GM23338 (cell line): ENCODE measurements around the gene TMEM51. TPM values are rescaled to one million over a fixed set of nuclear protein-coding genes. Genes with fewer than 3 reads are reported as not detected.

ENCODE experiments used
- ATAC-seq: fragments of 200-7000 bp; cut with Tn5 transposase; 3 replicates; pipeline ENCODE4 v1.9.1; 2020
- DNase-seq: peaks from one replicate; pipeline ENCODE4 v3.0.0-alpha.2; 2015; ENCODE audit warnings: low spot score
- H2AFZ ChIP-seq: fragments of 200-600 bp; sonication (generic); 2 replicates; pipeline ENCODE4 v1.8.0; 2016; ENCODE audit warnings: antibody characterized with exemption, mild to moderate bottlenecking, moderate library complexity
- H3F3A ChIP-seq: fragments of 200-600 bp; sonication (generic); replicated peaks from 2 replicates; pipeline ENCODE4 v1.8.0; 2017; ENCODE audit warnings: antibody characterized with exemption, mixed run types, low read depth
- H3K27ac ChIP-seq: fragments of 200-600 bp; sonication (generic); 2 replicates; pipeline ENCODE4 v1.6.1; 2016; ENCODE audit warnings: low read depth
- H3K27me3 ChIP-seq: fragments of 200-600 bp; sonication (generic); 2 replicates; pipeline ENCODE4 v1.8.0; 2016; ENCODE audit warnings: mild to moderate bottlenecking, mixed run types, moderate library complexity; ENCODE audit not compliant: insufficient read depth
- H3K36me3 ChIP-seq: fragments of 200-600 bp; sonication (generic); 2 replicates; pipeline ENCODE4 v1.8.0; 2016; ENCODE audit warnings: mild to moderate bottlenecking; ENCODE audit not compliant: insufficient read depth
- H3K4me1 ChIP-seq: fragments of 200-600 bp; sonication (generic); 2 replicates; pipeline ENCODE4 v1.8.0; 2016; ENCODE audit warnings: mild to moderate bottlenecking, moderate library complexity; ENCODE audit not compliant: insufficient read depth
- H3K4me2 ChIP-seq: fragments of 200-600 bp; sonication (generic); 2 replicates; pipeline ENCODE4 v1.7.1; 2017; ENCODE audit warnings: mixed run types
- H3K4me3 ChIP-seq: fragments of 200-600 bp; sonication (generic); 2 replicates; pipeline ENCODE4 v1.6.1; 2016; ENCODE audit warnings: mixed run types
- H3K79me2 ChIP-seq: fragments of 200-600 bp; sonication (generic); replicated peaks from 2 replicates; pipeline ENCODE4 v1.8.0; 2017; ENCODE audit warnings: mild to moderate bottlenecking; ENCODE audit not compliant: insufficient read depth
- H3K9me2 ChIP-seq: fragments of 200-600 bp; sonication (generic); 2 replicates; pipeline ENCODE4 v1.8.0; 2017; ENCODE audit not compliant: insufficient read depth
- H4K20me1 ChIP-seq: fragments of 200-600 bp; sonication (generic); replicated peaks from 2 replicates; pipeline ENCODE4 v1.8.0; 2017; ENCODE audit warnings: mild to moderate bottlenecking; ENCODE audit not compliant: insufficient read depth
- H3K27ac Mint-ChIP-seq: 2 replicates; pipeline ENCODE4 v1.8.0; 2020; ENCODE audit warnings: inconsistent platforms, mild to moderate bottlenecking, moderate library complexity, mixed read lengths
- H3K27me3 Mint-ChIP-seq: 3 replicates; pipeline ENCODE4 v1.8.0; 2022; ENCODE audit warnings: low read depth, mild to moderate bottlenecking, moderate library complexity, mixed read lengths, inconsistent platforms; ENCODE audit not compliant: insufficient read depth, poor library complexity
- H3K36me3 Mint-ChIP-seq: 3 replicates; pipeline ENCODE4 v1.8.0; 2021; ENCODE audit warnings: low read depth, mild to moderate bottlenecking, inconsistent platforms, moderate library complexity, mixed read lengths
- H3K4me1 Mint-ChIP-seq: 3 replicates; pipeline ENCODE4 v1.8.0; 2020; ENCODE audit warnings: mild to moderate bottlenecking, inconsistent platforms, mixed read lengths
- H3K4me3 Mint-ChIP-seq: 3 replicates; pipeline ENCODE4 v1.8.0; 2021; ENCODE audit warnings: moderate library complexity, mild to moderate bottlenecking, inconsistent platforms, mixed read lengths
- H3K9me3 Mint-ChIP-seq: 3 replicates; pipeline ENCODE4 v1.8.0; 2020; ENCODE audit warnings: moderate library complexity, mild to moderate bottlenecking, inconsistent platforms, mixed read lengths
- EZH2phosphoT487 ChIP-seq: fragments of 200-600 bp; sonication (generic); IDR thresholded peaks from one replicate; pipeline ENCODE4 v1.8.1; 2018; ENCODE audit warnings: antibody characterized with exemption; ENCODE audit not compliant: unreplicated experiment
- JUNB ChIP-seq: IDR thresholded peaks from one replicate; pipeline ENCODE4 v1.6.1; 2016; ENCODE audit warnings: antibody characterized with exemption; ENCODE audit not compliant: unreplicated experiment
- NANOG ChIP-seq: IDR thresholded peaks from 2 replicates; pipeline ENCODE4 v1.6.1; 2016; ENCODE audit warnings: antibody characterized with exemption, borderline replicate concordance
- POLR2AphosphoS5 ChIP-seq: IDR thresholded peaks from 2 replicates; pipeline ENCODE4 v1.6.1; 2016; ENCODE audit warnings: antibody characterized with exemption, low read depth
- REST ChIP-seq: IDR thresholded peaks from one replicate; pipeline ENCODE4 v1.6.1; 2018; ENCODE audit warnings: antibody characterized with exemption; ENCODE audit not compliant: unreplicated experiment
- ZNF331 ChIP-seq: fragments of 250-450 bp; sonication (Bioruptor Pico); IDR thresholded peaks from 2 replicates; pipeline ENCODE4 v1.5.0; 2020; ENCODE audit warnings: low read depth, mild to moderate bottlenecking, moderate library complexity
- polyA plus RNA-seq: library from polyadenylated mRNA; unstranded; fragments of >200 nt; fragmentation: Nextera tagmentation; extraction: Ambion mirVana; gene quantifications from 2 replicates; pipeline ENCODE4 v1.2.1, GENCODE V29; 2016
- total RNA-seq: library from RNA; depleted of rRNA; stranded (reverse); fragments of >200 nt; shearing (Covaris generic); gene quantifications from 2 replicates; pipeline ENCODE4 v1.2.3, GENCODE V29; 2014
- TF ChIP-seq, protein P1 (sequence below): fragments of 250-450 bp; sonication (Bioruptor Pico); IDR thresholded peaks from 2 replicates; pipeline ENCODE4 v1.5.0; 2020; ENCODE audit warnings: mild to moderate bottlenecking, moderate library complexity
- TF ChIP-seq, protein P2 (sequence below): IDR thresholded peaks from 2 replicates; pipeline ENCODE4 v1.6.1; 2016; ENCODE audit warnings: antibody characterized with exemption

The TMEM51 gene
- total and polyA plus RNA-seq, 2 experiments from 2014 or later, result 4.0 to 5.2 TPM

DNA sequence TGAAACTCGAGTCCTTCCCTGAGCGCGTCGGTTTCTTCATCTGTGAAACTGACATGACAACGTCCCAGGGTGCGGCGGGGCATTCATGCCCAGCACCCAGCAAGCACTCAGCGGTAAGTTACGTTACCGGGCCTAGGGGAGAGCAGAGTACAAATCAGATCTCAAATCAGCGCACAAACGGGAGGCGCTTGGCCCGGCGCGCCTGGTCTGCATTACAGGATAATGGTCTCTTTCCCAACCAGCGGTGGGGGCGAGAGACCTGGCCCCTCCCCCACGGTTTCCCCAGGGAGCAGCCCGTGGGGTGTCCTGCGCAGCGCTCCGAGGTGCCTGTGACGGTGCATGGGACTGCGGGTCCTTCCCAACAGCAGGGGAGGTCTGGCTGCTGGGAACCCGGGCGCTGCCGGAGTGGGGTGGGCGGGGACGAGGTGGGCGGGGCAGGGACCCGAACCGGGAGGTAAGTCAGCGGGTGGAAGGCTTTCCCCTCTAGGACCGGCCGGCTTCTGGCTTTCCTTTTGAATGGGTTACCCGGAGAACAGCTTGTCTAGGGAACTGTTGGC lies 1.0 kb downstream of the TMEM51 start:
- peak; percentile 19 for ATAC-seq
- TF ChIP-seq POLR2AphosphoS5 (no peak), JUNB (no peak), EZH2phosphoT487 (no peak), NANOG (no peak), ZNF331 (CRISPR knock-in tag) (no peak), REST (no peak)
- TF ChIP-seq, protein P1, sequence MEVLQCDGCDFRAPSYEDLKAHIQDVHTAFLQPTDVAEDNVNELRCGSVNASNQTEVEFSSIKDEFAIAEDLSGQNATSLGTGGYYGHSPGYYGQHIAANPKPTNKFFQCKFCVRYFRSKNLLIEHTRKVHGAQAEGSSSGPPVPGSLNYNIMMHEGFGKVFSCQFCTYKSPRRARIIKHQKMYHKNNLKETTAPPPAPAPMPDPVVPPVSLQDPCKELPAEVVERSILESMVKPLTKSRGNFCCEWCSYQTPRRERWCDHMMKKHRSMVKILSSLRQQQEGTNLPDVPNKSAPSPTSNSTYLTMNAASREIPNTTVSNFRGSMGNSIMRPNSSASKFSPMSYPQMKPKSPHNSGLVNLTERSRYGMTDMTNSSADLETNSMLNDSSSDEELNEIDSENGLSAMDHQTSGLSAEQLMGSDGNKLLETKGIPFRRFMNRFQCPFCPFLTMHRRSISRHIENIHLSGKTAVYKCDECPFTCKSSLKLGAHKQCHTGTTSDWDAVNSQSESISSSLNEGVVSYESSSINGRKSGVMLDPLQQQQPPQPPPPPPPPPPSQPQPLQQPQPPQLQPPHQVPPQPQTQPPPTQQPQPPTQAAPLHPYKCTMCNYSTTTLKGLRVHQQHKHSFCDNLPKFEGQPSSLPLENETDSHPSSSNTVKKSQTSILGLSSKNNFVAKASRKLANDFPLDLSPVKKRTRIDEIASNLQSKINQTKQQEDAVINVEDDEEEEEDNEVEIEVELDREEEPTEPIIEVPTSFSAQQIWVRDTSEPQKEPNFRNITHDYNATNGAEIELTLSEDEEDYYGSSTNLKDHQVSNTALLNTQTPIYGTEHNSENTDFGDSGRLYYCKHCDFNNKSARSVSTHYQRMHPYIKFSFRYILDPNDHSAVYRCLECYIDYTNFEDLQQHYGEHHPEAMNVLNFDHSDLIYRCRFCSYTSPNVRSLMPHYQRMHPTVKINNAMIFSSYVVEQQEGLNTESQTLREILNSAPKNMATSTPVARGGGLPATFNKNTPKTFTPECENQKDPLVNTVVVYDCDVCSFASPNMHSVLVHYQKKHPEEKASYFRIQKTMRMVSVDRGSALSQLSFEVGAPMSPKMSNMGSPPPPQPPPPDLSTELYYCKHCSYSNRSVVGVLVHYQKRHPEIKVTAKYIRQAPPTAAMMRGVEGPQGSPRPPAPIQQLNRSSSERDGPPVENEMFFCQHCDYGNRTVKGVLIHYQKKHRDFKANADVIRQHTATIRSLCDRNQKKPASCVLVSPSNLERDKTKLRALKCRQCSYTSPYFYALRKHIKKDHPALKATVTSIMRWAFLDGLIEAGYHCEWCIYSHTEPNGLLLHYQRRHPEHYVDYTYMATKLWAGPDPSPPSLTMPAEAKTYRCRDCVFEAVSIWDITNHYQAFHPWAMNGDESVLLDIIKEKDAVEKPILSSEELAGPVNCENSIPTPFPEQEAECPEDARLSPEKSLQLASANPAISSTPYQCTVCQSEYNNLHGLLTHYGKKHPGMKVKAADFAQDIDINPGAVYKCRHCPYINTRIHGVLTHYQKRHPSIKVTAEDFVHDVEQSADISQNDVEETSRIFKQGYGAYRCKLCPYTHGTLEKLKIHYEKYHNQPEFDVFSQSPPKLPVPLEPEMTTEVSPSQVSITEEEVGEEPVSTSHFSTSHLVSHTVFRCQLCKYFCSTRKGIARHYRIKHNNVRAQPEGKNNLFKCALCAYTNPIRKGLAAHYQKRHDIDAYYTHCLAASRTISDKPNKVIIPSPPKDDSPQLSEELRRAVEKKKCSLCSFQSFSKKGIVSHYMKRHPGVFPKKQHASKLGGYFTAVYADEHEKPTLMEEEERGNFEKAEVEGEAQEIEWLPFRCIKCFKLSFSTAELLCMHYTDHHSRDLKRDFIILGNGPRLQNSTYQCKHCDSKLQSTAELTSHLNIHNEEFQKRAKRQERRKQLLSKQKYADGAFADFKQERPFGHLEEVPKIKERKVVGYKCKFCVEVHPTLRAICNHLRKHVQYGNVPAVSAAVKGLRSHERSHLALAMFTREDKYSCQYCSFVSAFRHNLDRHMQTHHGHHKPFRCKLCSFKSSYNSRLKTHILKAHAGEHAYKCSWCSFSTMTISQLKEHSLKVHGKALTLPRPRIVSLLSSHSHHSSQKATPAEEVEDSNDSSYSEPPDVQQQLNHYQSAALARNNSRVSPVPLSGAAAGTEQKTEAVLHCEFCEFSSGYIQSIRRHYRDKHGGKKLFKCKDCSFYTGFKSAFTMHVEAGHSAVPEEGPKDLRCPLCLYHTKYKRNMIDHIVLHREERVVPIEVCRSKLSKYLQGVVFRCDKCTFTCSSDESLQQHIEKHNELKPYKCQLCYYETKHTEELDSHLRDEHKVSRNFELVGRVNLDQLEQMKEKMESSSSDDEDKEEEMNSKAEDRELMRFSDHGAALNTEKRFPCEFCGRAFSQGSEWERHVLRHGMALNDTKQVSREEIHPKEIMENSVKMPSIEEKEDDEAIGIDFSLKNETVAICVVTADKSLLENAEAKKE (CRISPR knock-in tag), result no peak
- TF ChIP-seq, protein P2, sequence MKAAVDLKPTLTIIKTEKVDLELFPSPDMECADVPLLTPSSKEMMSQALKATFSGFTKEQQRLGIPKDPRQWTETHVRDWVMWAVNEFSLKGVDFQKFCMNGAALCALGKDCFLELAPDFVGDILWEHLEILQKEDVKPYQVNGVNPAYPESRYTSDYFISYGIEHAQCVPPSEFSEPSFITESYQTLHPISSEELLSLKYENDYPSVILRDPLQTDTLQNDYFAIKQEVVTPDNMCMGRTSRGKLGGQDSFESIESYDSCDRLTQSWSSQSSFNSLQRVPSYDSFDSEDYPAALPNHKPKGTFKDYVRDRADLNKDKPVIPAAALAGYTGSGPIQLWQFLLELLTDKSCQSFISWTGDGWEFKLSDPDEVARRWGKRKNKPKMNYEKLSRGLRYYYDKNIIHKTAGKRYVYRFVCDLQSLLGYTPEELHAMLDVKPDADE, result no peak
- Histone ChIP-seq H3K4me3 (peak overlapping the region; percentile 87), H3K27ac (no peak overlapping the region), H3K9me2 (no peaks in the 10 kb centered on the region), H3K36me3 (no peaks in the 10 kb centered on the region), H2AFZ (no peak overlapping the region), H3K4me2 (peak overlapping the region; percentile 92), H4K20me1 (peaks cover 10% of the 10 kb centered on the region), H3K79me2 (peaks cover 12% of the 10 kb centered on the region), H3K4me1 (peaks cover 5% of the 10 kb centered on the region; the same call in 1 of the 2 replicates), H3K27me3 (peaks cover 35% of the 10 kb centered on the region), H3F3A (no peaks in the 10 kb centered on the region)
- Mint-ChIP-seq H3K27me3 (peaks cover 31% of the 10 kb centered on the region), H3K9me3 (no peaks in the 10 kb centered on the region), H3K36me3 (no peaks in the 10 kb centered on the region), H3K4me3 (peak overlapping the region; percentile 77), H3K4me1 (peaks cover 53% of the 10 kb centered on the region), H3K27ac (no peak overlapping the region)
- peak; percentile 80 for DNase-seq
